GM12891 (cell line): ENCODE results near the gene MT1H.

Source experiments
- PAX5 ChIP-seq: IDR thresholded peaks from 2 replicates; pipeline ENCODE4 v1.6.1; 2011; ENCODE audit warnings: low read length, moderate library complexity, mild to moderate bottlenecking; ENCODE audit not compliant: insufficient read depth, severe bottlenecking
- POLR2A ChIP-seq: IDR thresholded peaks from 2 replicates; pipeline ENCODE4 v1.6.1; 2011; ENCODE audit warnings: low read depth, low read length, control low read depth
- POLR2AphosphoS5 ChIP-seq: IDR thresholded peaks from 2 replicates; pipeline ENCODE4 v1.6.1; 2011; ENCODE audit warnings: low read depth, low read length, control low read depth
- SPI1 ChIP-seq: IDR thresholded peaks from 2 replicates; pipeline ENCODE4 v1.6.1; 2011; ENCODE audit warnings: low read depth, low read length, control low read depth
- TAF1 ChIP-seq: IDR thresholded peaks from 2 replicates; pipeline ENCODE4 v1.6.1; 2011; ENCODE audit warnings: low read depth, low read length, control low read depth

DNA sequence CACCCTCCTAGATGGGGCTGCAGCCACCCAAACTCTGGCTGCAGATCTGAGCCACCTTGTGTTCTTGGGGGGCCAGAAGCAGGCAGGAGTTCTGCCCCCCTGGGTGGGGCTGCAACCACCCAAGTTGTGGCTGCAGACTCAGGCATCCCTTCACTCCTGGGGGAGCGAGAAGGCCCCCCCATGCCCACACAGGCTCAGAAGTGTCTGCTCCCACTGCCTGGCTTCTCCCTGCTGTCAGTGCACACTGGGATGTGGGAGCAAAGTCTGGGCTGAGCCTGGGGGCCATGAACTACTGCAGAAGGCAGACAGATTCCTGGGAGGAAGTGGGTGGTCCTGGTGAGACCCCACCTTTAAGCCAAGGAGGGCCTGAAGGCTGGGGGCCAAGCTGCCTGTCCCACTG is 25.6 kb downstream of the MT1H start:
- TF ChIP-seq POLR2A (no peak), TAF1 (no peak), POLR2AphosphoS5 (no peak), PAX5 (no peak), SPI1 (no peak)
